ENCODE data around the gene FBXW11.

GRCh38 chr5:171931163-171931562 is 75.3 kb downstream of the FBXW11 start:
- no peak for TF ChIP-seq CTCF (IDR thresholded peaks at IDR 0.05)
- no peak for TF ChIP-seq EP300 (IDR thresholded peaks at IDR 0.05)
- no peak for TF ChIP-seq POLR2AphosphoS5 (IDR thresholded peaks at IDR 0.05)
- TF ChIP-seq POLR2A (IDR thresholded peaks at IDR 0.05) = no peak

All from suprapubic skin (tissue), 4 donors.